Fibroblast of lung (primary cell): ENCODE results near the gene SDK1.

Experiments used
- CTCF ChIP-seq, 2 donors: IDR thresholded peaks in 1 of 2; conservative IDR thresholded peaks in 1 of 2; 1 replicate in 1 of 2; 2 replicates in 1 of 2; pipeline ENCODE4 v1.5.1; 2011 to 2012; ENCODE audit warnings: low read length in 2 of 2, control low read depth in 1 of 2, inconsistent platforms in 1 of 2, low read depth in 1 of 2, mild to moderate bottlenecking in 1 of 2
- EZH2 ChIP-seq: IDR thresholded peaks from 2 replicates; pipeline ENCODE4 v1.5.1; 2012; ENCODE audit warnings: low read length, control low read depth, mild to moderate bottlenecking; ENCODE audit errors: missing control alignments

GRCh38 chr7:3806516-3806915, 505.5 kb downstream of the SDK1 start:
- TF ChIP-seq CTCF (conservative IDR thresholded peaks at IDR 0.05 in 1 of 2, IDR thresholded peaks at IDR 0.05 in 1 of 2; ENCODE audit: low read depth in 1 of 2, low read length in 2 of 2) (no peak), EZH2 (no peak)
